ENCODE data around the gene SRPK1.

Gene SRPK1

GRCh38 chr6:35895560-35895959, 25.3 kb downstream of the SRPK1 start:
- no peak overlapping the region for H3K9ac ChIP-seq (ENCODE audit: low read length)
- H3K4me1 ChIP-seq (ENCODE audit: control insufficient read depth, low read depth, low read length): peaks cover 13% of the 10 kb centered on the region
- H3K9me3 ChIP-seq (ENCODE audit: control insufficient read depth, low read depth, low read length): no peaks in the 10 kb centered on the region
- H3K4me3 ChIP-seq (ENCODE audit: low read length): no peak overlapping the region
- no peaks in the 10 kb centered on the region for H3K27me3 ChIP-seq (ENCODE audit: control insufficient read depth, insufficient read depth, low read length)
- H3K36me3 ChIP-seq (ENCODE audit: control insufficient read depth, low read depth, low read length): peaks cover 6% of the 10 kb centered on the region
- H3K27ac ChIP-seq (ENCODE audit: low read length): no peak overlapping the region

DNA sequence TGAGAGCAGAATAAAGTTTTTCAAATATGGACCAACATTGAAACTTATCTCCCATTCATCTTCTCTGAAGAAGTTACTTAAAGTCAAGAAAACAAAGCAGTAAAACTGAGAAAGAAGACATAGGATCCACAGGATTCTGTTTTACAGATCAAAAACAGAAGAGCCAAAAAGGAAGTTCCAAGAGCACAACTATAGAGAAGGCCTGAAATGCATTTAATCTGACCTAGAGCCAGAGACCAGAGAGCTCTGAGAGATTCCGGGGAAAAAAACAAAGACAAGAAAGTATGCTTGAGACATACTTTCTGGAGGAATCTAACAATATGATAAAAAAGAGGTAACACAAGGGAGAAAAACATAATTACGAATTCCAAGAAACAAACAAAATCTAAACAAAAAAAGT, 26.1 kb downstream of the SRPK1 start:
- peaks cover 3% of the 10 kb centered on the region for H3K36me3 ChIP-seq (ENCODE audit: control insufficient read depth, low read depth, low read length)
- no peak overlapping the region for H3K27ac ChIP-seq (ENCODE audit: low read length)
- no peak overlapping the region for H3K9ac ChIP-seq (ENCODE audit: low read length)
- no peak overlapping the region for H3K4me3 ChIP-seq (ENCODE audit: low read length)
- no peaks in the 10 kb centered on the region for H3K27me3 ChIP-seq (ENCODE audit: control insufficient read depth, insufficient read depth, low read length)
- no peaks in the 10 kb centered on the region for H3K9me3 ChIP-seq (ENCODE audit: control insufficient read depth, low read depth, low read length)
- peaks cover 13% of the 10 kb centered on the region for H3K4me1 ChIP-seq (ENCODE audit: control insufficient read depth, low read depth, low read length)

DNA sequence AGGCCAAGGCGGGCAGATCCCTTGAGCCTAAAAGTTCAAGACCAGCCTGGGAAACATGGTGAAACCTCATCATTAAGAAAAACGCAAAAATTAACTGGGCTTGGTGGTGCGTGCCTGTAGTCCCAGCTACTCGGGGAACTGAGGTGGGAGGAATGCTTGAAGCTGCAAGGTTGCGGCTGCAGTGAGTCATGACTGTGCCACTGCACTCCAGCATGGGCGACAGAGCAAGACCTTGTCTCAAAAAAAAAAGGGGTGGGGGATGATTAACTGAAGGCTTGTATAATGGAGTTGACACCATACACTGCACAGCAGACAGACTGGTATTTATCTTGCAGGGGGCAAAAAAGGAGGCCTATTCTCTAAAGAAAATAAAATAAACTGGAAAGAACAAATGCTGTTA, 27.7 kb downstream of the SRPK1 start:
- Histone ChIP-seq H3K4me3 (ENCODE audit: low read length) (no peak overlapping the region), H3K9me3 (ENCODE audit: control insufficient read depth, low read depth, low read length) (no peaks in the 10 kb centered on the region), H3K36me3 (ENCODE audit: control insufficient read depth, low read depth, low read length) (peaks cover 17% of the 10 kb centered on the region), H3K9ac (ENCODE audit: low read length) (no peak overlapping the region), H3K27me3 (ENCODE audit: control insufficient read depth, insufficient read depth, low read length) (no peaks in the 10 kb centered on the region), H3K27ac (ENCODE audit: low read length) (no peak overlapping the region), H3K4me1 (ENCODE audit: control insufficient read depth, low read depth, low read length) (peaks cover 13% of the 10 kb centered on the region)

GRCh38 chr6:35892482-35892881, 28.4 kb downstream of the SRPK1 start:
- Histone ChIP-seq H3K9me3 (ENCODE audit: control insufficient read depth, low read depth, low read length) (no peaks in the 10 kb centered on the region), H3K9ac (ENCODE audit: low read length) (no peak overlapping the region), H3K4me3 (ENCODE audit: low read length) (no peak overlapping the region), H3K4me1 (ENCODE audit: control insufficient read depth, low read depth, low read length) (peaks cover 13% of the 10 kb centered on the region), H3K36me3 (ENCODE audit: control insufficient read depth, low read depth, low read length) (peaks cover 25% of the 10 kb centered on the region), H3K27me3 (ENCODE audit: control insufficient read depth, insufficient read depth, low read length) (no peaks in the 10 kb centered on the region), H3K27ac (ENCODE audit: low read length) (no peak overlapping the region)

DNA sequence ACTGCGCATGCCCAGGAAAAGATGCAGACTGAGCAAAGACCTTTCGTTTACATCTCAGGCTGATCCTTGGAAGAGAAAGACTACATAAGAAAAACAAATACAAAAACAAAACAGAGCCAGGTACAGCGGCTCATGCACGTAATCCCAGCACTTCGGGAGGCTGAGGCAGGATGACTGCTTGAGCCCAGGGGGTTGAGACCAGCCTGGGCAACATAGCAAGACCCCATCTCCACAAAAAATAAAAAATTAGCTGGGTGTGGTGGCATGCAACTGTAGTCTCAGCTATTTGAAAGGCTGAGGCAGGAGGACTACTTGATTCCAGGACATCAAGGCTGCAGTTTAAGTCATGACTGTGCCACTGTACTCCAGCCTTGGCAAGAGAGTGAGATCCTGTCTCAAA, 41.7 kb downstream of the SRPK1 start:
- no peak overlapping the region for H3K27ac ChIP-seq (ENCODE audit: low read length)

GRCh38 chr6:35876902-35877301, 44.0 kb downstream of the SRPK1 start:
- H3K9ac ChIP-seq (ENCODE audit: low read length): no peak overlapping the region
- no peak overlapping the region for H3K27ac ChIP-seq (ENCODE audit: low read length)
- no peaks in the 10 kb centered on the region for H3K4me1 ChIP-seq (ENCODE audit: control insufficient read depth, low read depth, low read length)
- no peaks in the 10 kb centered on the region for H3K9me3 ChIP-seq (ENCODE audit: control insufficient read depth, low read depth, low read length)
- H3K4me3 ChIP-seq (ENCODE audit: low read length): no peak overlapping the region
- no peaks in the 10 kb centered on the region for H3K27me3 ChIP-seq (ENCODE audit: control insufficient read depth, insufficient read depth, low read length)
- peaks cover 59% of the 10 kb centered on the region for H3K36me3 ChIP-seq (ENCODE audit: control insufficient read depth, low read depth, low read length)

More for the DNA sequence above, 41.7 kb downstream of the SRPK1 start:
- H3K4me3 ChIP-seq (ENCODE audit: low read length): no peak overlapping the region
- no peaks in the 10 kb centered on the region for H3K27me3 ChIP-seq (ENCODE audit: control insufficient read depth, insufficient read depth, low read length)
- no peak overlapping the region for H3K9ac ChIP-seq (ENCODE audit: low read length)
- H3K4me1 ChIP-seq (ENCODE audit: control insufficient read depth, low read depth, low read length): no peaks in the 10 kb centered on the region
- no peaks in the 10 kb centered on the region for H3K9me3 ChIP-seq (ENCODE audit: control insufficient read depth, low read depth, low read length)
- peaks cover 58% of the 10 kb centered on the region for H3K36me3 ChIP-seq (ENCODE audit: control insufficient read depth, low read depth, low read length)

DNA sequence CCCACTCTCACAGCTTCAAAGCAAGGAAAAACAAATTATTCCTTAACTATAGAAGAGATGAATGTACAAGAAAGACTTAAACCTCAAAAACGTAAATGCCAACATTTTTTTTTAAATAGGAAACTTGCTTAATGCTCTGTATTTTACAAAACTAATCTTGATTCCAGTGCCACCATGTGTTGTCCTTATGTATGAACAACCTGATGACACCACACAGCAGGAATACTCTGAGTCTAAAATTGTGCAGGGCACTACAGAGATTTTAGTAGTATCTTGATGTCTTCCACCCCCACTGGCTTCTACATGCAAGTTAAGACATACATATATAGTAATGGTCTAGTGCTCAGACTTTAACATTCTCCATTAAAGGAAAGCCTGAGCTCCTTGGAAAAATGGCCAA, 46.2 kb downstream of the SRPK1 start:
- Histone ChIP-seq H3K9ac (ENCODE audit: low read length) (no peak overlapping the region), H3K4me1 (ENCODE audit: control insufficient read depth, low read depth, low read length) (no peaks in the 10 kb centered on the region), H3K4me3 (ENCODE audit: low read length) (no peak overlapping the region), H3K27me3 (ENCODE audit: control insufficient read depth, insufficient read depth, low read length) (no peaks in the 10 kb centered on the region), H3K36me3 (ENCODE audit: control insufficient read depth, low read depth, low read length) (peaks cover 52% of the 10 kb centered on the region), H3K27ac (ENCODE audit: low read length) (no peak overlapping the region), H3K9me3 (ENCODE audit: control insufficient read depth, low read depth, low read length) (no peaks in the 10 kb centered on the region)

- Histone ChIP-seq H3K4me3 (ENCODE audit: low read length) (no peak overlapping the region), H3K9ac (ENCODE audit: low read length) (no peak overlapping the region), H3K36me3 (ENCODE audit: control insufficient read depth, low read depth, low read length) (peaks cover 80% of the 10 kb centered on the region), H3K27me3 (ENCODE audit: control insufficient read depth, insufficient read depth, low read length) (no peaks in the 10 kb centered on the region), H3K27ac (ENCODE audit: low read length) (no peak overlapping the region), H3K9me3 (ENCODE audit: control insufficient read depth, low read depth, low read length) (no peaks in the 10 kb centered on the region), H3K4me1 (ENCODE audit: control insufficient read depth, low read depth, low read length) (peaks cover 5% of the 10 kb centered on the region)
Measured at GRCh38 chr6:35859367-35859766, 61.5 kb downstream of the SRPK1 start.

GRCh38 chr6:35857853-35858252, 63.0 kb downstream of the SRPK1 start:
- Histone ChIP-seq H3K36me3 (ENCODE audit: control insufficient read depth, low read depth, low read length) (peaks cover 90% of the 10 kb centered on the region), H3K27me3 (ENCODE audit: control insufficient read depth, insufficient read depth, low read length) (no peaks in the 10 kb centered on the region), H3K4me1 (ENCODE audit: control insufficient read depth, low read depth, low read length) (peaks cover 5% of the 10 kb centered on the region), H3K4me3 (ENCODE audit: low read length) (no peak overlapping the region), H3K9ac (ENCODE audit: low read length) (no peak overlapping the region), H3K9me3 (ENCODE audit: control insufficient read depth, low read depth, low read length) (no peaks in the 10 kb centered on the region), H3K27ac (ENCODE audit: low read length) (no peak overlapping the region)

DNA sequence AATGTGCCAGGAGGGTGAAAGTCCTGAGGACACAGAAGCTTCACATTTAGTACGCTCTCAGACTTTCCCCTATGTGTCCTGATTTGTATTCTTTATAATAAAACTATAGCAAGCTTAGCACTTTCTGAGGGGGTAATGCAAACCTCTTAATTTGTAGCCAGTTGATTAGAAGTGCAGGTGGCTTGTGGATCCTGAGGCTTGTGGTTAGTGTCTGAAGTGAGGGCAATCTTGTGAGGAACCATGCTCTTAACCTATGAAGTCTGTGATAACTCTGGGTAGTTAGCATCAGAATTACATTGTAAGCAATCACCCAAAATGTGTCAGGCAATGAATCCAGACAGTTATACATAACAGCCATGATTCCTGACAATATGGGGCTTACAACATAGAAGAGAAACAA, 64.6 kb downstream of the SRPK1 start:
- Histone ChIP-seq H3K4me3 (ENCODE audit: low read length) (no peak overlapping the region), H3K27me3 (ENCODE audit: control insufficient read depth, insufficient read depth, low read length) (no peaks in the 10 kb centered on the region), H3K36me3 (ENCODE audit: control insufficient read depth, low read depth, low read length) (peaks cover 90% of the 10 kb centered on the region), H3K9ac (ENCODE audit: low read length) (no peak overlapping the region), H3K9me3 (ENCODE audit: control insufficient read depth, low read depth, low read length) (no peaks in the 10 kb centered on the region), H3K27ac (ENCODE audit: low read length) (no peak overlapping the region), H3K4me1 (ENCODE audit: control insufficient read depth, low read depth, low read length) (peaks cover 5% of the 10 kb centered on the region)

- no peaks in the 10 kb centered on the region for H3K9me3 ChIP-seq (ENCODE audit: control insufficient read depth, low read depth, low read length)
- no peaks in the 10 kb centered on the region for H3K27me3 ChIP-seq (ENCODE audit: control insufficient read depth, insufficient read depth, low read length)
- peaks cover under 1% of the 10 kb centered on the region for H3K4me1 ChIP-seq (ENCODE audit: control insufficient read depth, low read depth, low read length)
- peaks cover 86% of the 10 kb centered on the region for H3K36me3 ChIP-seq (ENCODE audit: control insufficient read depth, low read depth, low read length)
- H3K4me3 ChIP-seq (ENCODE audit: low read length): no peak overlapping the region
- H3K9ac ChIP-seq (ENCODE audit: low read length): no peak overlapping the region
- H3K27ac ChIP-seq (ENCODE audit: low read length): no peak overlapping the region
Measured at GRCh38 chr6:35852994-35853393, 67.9 kb downstream of the SRPK1 start.

DNA sequence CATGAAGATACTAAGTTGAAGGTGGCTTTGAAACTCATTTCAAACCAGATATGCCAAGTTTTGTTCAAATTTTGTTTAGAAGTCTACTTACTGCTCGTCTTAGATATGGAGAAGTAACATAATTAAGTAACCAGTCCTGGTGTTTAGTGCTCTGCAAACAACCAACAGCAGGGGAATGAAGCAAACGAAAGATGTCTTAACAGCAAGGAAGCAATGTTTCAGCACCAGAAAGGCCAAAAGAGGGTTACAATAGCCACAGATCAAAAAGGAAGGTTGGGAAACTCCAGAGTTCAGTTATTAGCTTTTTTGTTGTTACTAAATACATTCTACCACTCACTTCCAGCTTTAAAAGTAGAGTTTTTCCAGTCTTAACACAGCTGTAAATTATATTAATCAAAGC, 70.7 kb downstream of the SRPK1 start:
- H3K36me3 ChIP-seq (ENCODE audit: control insufficient read depth, low read depth, low read length): peaks cover 73% of the 10 kb centered on the region
- H3K27ac ChIP-seq (ENCODE audit: low read length): no peak overlapping the region
- H3K9me3 ChIP-seq (ENCODE audit: control insufficient read depth, low read depth, low read length): no peaks in the 10 kb centered on the region
- no peak overlapping the region for H3K4me3 ChIP-seq (ENCODE audit: low read length)
- H3K4me1 ChIP-seq (ENCODE audit: control insufficient read depth, low read depth, low read length): no peaks in the 10 kb centered on the region
- no peak overlapping the region for H3K9ac ChIP-seq (ENCODE audit: low read length)
- no peaks in the 10 kb centered on the region for H3K27me3 ChIP-seq (ENCODE audit: control insufficient read depth, insufficient read depth, low read length)

Measured in iPS-18a (cell line).